ENCODE results near the gene GALNT9.

The GALNT9 gene

GRCh38 chr12:132176920-132177551, 152.4 kb downstream of the GALNT9 start:
- DNase-seq: no peak

DNA sequence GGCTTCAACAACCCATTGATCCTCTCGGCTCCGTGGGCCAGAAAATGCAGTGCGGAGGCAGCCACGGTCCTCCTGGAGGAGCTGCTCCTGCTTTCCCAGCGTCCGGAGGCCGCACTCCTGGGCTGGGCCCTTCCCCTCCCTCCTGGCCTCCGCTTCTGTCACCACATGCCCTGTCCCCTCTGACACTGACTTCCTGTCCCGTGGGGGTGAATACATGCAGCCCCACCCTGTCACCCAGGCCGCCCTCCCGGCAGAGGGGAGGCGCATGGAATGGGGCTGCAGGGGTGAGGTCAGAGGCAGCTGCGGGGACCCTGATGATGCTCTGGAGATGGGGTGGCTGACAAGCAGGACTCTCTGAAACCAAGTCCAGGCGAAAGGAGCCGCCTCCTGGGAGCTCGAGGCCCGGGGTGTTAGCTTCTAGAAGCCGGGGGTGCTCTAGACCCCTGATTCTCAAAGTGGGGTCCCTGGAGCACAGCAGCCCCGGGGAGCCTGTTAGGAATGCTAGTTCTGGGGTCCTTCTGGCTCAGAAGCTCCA, 152.9 kb downstream of the GALNT9 start:
- no peak for DNase-seq

DNA sequence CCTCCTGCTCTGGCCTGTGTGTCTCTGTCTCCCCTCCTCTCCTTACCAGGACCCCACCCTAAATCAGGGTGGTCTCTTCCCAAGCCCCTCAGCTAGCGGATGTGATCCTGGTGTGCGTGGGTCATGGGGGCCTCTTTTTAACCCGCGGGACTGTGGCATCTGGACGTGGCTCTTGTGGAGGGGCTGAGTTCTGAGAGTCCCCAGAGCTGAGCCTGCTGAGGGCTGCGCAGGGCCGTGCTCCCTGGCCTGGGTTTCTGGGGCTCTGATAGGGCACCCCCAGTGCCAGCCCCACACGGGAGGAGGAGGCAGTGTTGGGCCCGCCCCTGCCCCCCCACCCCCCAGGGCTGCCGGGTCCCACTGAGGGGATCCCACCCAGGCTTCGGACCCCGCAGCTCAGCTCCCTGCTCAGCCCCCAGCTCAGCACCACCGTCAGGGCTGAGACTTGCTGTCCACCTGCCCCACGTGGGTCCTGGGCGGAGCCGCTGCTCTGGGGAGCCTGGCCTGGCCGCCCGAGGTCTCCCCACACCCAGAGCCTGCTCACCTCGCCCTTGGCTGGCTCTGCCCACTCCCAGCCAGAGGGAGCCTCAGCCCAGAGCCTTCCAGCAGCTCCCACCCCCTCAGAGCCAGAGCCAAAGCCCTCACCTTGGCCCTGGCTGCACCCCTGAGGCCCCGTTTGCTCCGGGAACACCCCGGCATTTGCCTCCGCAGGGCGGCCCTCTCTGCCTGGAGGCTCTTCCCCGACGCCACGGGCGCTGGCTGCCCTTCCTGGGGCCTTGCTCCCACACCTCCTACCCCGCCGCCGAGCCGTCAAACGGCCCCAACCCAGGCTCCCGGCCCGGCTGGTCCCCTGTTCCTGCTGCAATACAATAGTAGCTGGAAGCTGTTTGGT, 153.6 kb downstream of the GALNT9 start:
- DNase-seq: no peak

DNA sequence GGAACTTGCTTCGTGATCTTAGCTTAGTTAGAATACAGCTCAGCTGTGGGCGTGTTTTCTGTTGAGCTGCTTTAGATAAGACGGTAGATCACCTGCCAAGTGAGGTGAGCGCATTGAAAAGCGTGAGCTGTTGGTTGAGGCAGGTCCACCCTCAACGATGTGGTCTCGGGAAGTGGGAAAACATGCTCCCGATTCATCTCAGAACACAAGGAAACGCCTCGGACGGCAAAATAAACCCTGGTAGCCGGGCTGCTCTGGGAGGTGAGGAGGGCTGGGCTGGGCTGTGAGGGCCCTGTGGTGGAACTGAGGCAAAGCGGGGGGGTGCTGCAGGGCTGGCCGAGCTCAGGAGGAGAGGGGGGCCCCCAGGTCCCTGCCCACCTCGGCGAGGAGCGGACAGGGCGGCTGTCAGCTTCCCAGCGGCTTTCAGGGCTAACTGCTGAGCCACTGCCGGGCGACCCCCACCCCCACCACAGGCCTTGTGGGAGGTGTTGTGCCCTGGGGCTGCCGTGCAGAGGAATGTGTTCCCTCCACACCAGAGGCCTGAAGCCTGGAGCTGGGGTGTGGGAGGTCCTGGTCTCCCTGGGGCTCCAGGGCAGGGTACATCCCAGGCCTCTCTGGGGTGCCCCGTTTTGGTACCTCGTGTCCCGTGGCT, 154.4 kb downstream of the GALNT9 start:
- DNase-seq: no peak

DNA sequence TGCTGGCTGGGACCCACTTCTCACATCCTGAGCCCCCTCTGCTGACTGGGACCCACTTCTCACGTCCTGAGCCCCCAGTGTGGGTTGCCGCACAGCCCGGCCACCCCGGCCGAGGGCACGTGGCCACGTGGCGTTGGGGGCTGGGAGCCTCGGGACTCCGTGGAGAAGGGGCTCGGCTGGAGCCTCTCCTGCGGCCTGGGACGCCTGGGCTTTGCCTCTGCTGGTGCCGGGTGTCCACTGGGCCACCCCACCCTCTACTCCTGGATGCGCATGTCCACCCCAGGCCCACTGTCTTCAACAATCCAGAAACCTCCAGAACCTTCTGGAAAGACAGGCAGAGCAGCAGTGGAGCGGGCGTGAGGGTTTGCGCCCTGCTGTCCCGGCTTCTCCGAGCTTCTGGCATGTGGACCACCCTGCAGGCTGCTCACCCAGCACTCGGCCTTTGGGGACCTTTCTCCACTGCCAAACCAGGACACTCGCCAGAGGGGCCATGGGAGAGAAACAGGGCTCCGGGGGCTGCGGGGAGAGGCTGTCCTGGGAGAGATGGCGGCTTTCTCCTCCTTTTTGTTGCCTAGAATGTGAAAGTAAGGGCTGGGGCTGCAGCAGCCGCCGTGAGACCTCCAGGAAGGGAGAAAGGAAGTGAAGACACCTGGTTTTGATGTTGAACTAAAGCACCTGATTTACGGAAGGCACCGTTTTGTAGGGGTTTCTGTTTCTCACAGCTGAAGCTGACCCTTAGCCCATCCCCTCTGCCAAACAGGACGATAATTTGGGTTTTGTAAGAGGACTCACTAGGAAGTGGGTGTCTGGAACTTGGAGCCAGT, 155.2 kb downstream of the GALNT9 start:
- no peak for DNase-seq

DNA sequence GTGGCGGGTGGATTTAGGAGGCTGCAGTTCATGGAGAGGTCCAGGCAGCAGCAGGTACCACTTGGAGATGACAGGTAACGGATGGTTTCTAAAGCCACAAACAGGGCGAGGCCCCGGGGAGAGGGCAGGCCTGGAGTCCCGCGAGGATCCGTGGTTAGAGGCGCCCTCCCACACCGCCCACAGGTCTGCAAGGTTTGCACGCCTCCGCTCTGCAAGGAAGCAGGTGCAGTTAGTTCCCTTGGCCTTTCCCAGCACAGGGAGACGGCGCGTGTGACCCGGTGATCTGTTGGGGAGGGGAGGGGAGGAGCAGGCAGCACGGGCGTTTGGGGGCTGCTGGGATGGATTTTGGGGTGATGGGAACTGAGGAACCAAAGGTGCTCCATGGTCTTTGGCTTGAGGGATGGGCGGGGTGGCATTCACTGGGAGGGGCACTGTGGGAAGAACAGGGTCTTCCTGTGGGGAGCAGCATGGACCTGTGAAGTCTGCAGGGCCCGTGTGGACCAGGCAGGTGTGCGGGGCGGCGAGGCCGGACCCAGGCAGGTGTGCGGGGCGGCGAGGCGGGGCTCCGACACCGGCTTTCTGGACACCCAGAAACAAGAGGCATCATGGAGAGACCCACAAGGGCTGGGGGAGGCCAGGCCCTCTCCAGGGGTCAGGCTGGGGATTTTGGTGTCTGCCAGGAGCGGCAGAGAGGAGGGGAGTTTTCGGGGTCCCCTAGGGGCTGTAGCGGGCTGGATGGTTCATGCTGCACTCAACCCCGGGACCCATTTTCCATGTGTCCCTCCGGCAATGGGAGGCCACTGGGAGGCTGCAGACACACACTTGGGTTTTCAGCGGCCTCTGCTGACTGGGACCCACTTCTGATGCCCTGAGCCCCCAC, 156.0 kb downstream of the GALNT9 start:
- no peak for DNase-seq

DNA sequence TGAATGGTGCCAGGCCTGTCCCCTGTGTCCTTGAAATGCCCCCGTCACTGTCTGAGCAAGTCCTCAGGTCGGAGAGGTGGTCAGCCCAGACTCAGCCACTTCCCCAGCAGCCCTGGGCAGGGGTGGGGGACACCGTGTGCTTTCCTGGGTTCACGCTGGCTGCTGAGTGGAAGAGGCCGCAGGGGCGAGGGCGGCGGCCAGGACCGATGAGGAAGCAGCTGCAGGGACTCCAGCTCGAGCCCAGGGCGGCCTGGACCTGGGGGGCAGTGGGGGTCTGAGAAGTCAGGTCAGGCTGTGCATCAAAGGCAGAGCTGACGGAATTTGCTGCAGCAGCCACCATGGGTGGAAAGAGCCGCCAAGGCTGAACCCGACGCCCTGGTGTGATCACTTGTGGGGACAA, 156.8 kb downstream of the GALNT9 start:
- no peak for DNase-seq

DNA sequence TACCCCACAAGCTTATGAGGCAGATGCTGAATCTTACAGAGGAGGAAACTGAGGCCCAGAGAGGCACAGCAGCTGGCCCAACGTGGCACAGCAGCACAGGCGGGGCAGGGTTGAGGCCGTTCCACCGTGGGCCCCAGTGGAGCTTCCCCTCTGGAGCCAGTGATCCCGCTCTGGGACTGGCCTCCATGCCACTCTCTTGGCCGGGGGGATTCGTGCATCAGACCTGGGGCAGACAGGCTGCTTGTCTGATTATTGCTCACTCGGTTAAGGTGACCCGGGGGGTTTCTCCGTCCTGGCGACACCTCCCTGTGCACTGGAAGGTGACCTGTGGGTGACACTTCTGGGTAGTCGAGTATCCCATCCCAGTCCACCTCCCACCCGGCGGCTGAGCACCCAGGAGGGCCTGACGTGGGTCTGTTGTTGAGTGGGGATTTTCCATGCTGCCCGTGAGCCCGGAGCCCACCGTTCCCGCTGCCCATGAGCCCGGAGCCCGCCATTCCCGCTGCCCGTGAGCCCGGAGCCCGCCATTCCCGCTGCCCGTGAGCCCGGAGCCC, 157.3 kb downstream of the GALNT9 start:
- DNase-seq: no peak

GRCh38 chr12:132171293-132171967, 158.0 kb downstream of the GALNT9 start:
- no peak for DNase-seq

DNA sequence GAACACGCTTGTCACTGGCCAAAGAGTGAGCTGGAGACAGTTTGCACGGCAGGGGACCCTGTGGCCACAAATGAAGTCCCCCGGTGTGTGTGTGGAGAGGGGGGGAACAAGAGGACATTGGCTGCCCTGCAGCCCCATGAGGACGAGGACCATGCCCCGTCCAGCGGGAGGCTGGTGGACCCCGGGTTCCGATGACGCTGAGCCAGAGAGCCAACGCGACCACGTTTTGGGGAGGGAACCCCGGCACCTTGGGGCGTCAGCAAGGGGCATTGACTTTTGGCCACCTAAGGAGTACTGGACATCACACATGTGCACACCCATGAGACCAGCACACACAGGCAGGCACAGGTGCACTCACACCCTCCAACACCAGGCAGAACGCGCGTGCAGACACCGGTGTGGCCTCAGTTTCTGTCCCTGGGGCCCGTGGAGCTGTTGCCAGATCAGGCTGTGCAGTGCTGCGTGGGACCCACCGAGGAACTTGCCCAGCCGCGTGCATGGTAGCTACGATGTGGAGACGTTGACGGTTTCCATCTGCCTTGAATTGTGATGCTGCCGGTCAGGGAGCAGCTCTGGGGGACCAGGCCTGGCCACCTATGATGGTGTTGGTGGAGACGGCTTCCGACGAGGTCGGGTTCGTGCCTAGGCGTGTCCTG, 158.6 kb downstream of the GALNT9 start:
- DNase-seq: no peak

GRCh38 chr12:132170094-132170636, 159.2 kb downstream of the GALNT9 start:
- no peak for DNase-seq

GRCh38 chr12:132169376-132169775, 160.0 kb downstream of the GALNT9 start:
- no peak for DNase-seq

- no peak for DNase-seq
These were observed 160.9 kb downstream of the GALNT9 start for GRCh38 chr12:132168311-132169031.

DNA sequence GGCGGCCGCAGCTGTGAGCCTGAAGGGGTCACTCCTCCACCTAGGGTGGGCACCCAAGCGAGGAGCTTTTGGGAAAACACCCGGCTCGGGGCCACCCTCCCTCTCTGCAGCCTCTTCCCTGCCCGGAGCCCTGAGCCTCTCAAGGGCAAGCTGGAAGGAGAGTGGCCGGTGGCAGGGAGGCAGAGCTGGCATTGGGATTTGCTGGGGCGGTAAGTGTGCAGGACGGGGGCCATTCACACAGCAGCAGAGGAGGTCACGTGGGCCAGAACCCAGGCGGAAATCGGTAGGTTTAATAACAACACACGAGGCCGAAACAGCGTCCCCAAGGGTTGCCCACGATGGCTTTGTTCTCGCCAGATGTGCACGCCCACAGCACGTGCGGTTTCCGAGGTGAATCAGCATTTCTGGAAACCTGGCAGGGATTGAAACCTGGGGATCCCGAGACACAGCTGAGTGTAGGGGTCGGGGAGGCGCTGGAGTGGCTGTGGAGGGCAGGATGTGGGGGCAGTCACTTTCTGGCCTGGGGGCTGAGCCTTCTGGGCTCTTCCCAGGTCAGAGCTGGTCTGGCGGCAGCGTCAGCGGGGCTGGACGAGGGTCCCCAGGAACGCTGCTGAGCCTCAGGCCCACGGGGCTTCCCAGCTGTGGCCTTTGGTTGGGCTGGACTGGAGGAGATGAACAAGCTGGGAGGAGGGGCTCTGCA, 161.6 kb downstream of the GALNT9 start:
- no peak for DNase-seq

DNA sequence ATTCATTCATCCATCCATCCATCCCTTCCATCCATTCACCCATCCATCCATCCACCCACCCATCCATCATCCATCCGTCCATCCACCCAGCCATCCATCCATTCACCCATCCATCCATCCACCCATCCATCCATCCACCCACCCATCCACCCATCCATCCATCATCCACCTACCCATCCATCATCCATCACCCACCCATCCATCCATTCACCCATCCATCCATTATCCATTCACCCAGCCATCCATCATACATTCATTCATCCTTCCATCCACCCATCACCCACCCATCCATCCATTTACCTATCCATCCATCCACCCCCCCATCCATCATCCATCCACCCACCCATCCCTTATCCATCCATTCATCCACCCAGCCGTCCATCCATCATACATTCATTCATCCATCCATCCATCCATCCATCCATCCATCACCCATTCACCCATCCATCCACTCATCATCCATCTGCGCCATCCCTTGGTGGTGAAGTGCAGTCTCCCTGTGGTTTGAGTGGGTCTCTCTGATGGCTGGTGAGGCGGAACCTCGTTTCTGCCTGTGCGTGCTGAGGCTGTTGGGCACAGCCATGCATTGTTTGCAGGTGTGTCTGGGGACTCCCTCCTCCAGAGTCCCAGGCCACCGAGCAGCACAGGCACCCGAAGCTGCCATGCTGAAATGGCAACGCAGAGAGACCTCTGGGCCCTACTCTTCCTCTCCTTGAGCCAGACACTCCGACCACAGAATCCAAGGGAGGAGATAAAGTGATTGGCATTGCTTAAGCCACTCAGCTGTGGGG, 162.4 kb downstream of the GALNT9 start:
- no peak for DNase-seq

DNA sequence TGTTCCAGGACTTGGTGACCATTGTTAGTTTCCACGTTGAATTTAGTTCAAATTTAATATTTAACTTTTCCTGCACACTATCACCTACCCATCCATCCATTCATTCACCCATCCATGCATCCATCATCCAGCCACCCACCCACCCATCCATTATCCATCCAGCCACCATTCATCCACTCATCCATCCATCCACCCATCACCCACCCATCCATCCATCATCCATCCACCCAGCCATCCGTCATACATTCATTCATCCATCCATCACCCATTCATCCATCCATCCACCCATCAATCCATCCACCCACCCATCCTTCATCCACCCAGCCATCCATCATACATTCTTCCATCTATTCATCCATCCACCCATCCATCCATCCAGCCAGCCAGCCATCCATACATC, 163.3 kb downstream of the GALNT9 start:
- no peak for DNase-seq

DNA sequence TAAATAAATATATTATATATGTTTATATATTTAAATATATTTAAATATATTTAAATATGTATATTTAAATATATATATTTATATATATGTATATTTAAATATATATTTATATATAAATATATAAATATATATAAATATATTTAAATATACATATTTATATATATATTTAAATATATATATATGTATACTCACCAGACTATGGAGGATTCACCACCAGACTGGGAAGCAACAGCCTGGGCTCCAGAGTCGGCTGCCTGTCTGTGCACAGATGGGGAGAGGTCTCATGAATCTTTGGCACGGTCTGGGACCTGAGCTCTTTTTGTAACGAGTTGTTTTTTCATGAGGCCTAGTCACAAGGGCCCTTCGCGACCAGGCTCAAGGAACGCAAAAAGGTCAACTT, 163.8 kb downstream of the GALNT9 start:
- DNase-seq: no peak

- DNase-seq: no peak
These were observed 165.0 kb downstream of the GALNT9 start for GRCh38 chr12:132164426-132164825.
